HG02763 (cell line): ENCODE measurements around the gene UXS1.
"Not testable (repeated sequence)": the region's sequence is repeated elsewhere in the genome, so short reads cannot be mapped to it uniquely, and the experiment has no call there.

Experiments used
- ATAC-seq: cut with Tn5 transposase; IDR thresholded peaks from one replicate; pipeline ENCODE4 v1.9.1; 2021; ENCODE audit warnings: mild to moderate bottlenecking, moderate library complexity; ENCODE audit not compliant: unreplicated experiment

The UXS1 gene

DNA sequence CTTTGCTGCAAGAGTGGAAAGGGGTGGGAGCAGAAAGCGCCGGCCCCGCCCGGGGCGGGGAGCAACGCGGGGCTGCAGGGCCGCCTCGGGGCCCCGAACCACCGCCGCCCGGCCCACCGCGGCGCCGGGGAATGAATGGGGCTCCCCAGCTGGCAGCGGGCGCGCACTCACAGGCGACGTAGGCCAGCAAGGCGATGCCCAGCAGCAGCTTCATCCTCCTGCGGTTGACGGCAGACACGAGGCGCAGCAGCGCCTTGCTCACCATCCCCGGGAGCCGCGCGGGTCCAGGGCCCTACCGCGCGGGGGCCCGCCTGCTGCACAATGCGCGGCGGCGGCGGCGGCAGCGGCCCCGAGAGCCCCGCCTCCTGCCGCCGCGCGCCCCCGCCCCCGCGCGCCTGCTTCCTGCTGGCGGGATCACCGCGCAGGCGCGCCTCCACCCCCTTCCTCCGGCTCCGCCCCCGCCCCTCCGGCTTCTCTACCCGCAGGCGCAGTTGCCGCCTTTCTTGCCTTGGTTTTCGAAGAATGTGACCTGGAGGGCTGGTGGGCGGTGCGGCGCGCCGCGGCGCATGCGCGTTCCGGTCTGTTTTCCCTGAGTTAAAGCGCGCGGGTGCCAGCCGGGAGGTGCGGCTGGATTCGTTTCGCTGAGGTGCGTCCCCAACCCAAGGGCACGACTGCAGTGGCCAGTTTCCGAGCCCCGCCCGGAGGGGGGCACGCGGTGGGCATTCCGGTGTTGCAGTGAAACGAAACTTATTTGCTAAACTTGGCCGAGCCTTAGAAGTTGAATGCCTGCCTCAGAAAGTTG is at the start of gene UXS1:
TSS of gene UXS1 (minus strand) at position 325 of the 802 bp plus-strand sequence. CDS start at position 265, 60 bp downstream.
- peak; percentile 68 for ATAC-seq

DNA sequence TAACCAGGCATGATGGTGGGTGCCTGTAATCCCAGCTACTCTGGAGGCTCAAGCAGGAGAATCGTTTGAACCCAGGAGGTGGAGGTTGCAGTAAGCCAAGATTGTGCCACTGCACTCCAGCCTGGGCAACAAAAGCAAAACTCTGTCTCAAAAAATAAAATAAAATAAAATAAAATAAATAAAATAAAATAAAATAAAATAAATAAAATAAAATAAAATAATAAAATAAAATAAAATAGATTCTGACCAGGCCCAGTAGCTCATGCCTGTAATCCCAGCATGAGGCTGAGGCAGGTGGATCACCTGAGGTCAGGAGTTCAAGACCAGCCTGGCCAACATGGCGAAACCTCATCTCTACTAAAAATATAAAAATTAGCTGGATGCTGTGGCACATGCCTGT is 45.4 kb upstream of the UXS1 start:
- not testable (repeated sequence) for ATAC-seq

DNA sequence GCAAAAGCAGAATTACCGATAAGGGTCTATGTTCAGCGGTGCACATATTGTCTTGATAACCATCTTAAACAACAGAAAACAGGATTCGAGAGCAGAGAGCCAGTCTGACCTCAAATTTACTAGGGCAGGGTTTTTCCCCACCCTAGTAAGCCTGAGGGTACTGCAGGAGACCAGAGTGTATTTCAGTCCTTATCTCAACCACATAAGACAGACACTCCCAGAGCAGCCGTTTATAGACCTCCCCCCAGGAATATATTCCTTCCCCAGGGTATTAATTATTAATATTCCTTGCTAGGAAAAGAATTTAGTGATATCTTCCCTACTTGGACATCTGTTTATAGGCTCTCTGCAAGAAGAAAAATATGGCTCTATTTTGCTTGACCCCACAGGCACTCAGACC is 41.3 kb upstream of the UXS1 start:
- not testable (repeated sequence) for ATAC-seq

DNA sequence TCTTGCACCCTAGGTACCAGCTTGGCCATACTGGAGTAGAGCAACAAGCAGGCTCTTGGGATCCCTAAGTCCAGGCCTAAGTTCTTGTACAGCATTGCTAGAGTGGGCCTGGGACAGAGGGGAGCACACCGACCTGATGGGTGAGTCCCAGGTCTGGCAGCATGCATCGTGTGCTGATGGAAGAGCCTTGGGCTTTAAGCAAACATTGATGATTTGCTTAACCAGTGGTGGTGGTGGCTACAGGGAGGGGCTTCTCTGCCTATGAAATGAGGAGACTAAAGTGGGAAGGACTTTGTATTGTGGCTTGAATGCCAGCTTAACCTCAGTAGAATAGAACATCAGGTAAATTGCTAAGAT is 39.2 kb upstream of the UXS1 start:
- ATAC-seq: no peak

DNA sequence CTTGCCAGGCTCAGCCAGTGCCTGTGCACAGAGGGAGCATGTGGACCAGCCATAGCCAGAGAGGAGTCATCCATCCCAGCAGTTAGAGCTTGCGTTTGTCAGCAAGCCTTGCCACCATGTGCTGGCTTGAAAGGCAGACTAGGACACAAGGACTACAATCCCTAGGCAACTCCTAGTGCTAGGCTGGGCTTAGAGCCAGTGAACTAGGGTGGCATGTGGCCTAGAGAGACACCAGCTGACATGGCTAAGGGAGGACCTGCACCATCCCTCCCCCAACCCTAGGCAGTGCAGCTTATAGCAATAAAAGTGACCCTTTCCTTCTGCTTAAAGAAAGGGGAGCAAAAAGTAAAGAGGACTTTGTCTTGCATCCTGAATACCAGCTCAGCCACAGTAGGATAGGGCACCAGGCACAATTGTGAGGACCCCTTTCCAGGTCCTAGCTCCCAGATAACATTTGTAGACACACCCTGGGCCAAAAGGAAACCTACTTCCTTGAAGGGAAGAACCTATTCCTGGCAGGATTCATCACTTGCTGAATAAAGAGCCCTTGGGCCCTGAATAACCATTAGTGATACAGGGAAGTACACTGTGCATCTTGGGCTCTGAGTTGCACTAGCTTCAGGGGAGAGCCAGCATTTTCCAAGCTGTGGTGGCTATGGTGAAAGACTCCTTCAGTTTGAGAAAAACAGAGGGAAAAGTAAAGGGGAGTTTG is 38.7 kb upstream of the UXS1 start:
- no peak for ATAC-seq

DNA sequence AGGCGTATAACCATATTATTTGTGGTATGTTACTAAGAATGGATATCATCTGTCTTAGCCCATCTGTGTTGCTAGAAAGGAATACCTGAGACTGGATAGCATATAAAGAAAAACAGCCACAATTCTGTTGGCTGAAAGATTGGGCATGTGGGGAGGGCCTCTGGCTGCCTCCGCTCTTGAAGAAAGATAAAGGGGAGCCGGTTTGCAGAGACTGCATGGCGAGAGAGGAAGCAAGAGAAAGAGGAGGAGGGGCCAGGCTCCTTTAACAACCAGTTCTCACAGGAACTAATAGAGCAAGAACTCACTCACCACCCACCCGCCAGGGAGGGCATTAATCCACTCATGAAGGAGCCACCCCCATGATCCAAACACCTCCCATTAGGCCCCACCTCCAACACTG is 29.2 kb upstream of the UXS1 start:
- ATAC-seq: no peak

DNA sequence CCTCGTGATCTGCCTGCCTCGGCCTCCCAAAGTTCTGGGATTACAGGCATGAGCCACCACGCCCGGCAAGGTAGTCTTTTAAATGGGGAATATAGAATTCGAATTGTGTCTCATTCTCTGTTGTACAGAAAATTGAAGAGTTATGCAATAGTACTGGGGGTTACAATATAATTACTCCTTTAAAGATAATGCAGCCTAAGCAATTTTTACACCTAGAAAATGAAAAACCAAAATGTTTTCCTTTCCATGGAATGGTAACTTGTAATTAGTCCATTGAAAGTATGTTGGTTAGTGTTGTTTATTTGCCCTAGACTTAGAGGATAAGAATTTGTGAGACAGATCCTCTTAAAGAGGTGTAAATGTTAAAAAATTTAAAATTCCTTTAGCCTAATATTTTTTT is 28.0 kb upstream of the UXS1 start:
- ATAC-seq: not testable (repeated sequence)

DNA sequence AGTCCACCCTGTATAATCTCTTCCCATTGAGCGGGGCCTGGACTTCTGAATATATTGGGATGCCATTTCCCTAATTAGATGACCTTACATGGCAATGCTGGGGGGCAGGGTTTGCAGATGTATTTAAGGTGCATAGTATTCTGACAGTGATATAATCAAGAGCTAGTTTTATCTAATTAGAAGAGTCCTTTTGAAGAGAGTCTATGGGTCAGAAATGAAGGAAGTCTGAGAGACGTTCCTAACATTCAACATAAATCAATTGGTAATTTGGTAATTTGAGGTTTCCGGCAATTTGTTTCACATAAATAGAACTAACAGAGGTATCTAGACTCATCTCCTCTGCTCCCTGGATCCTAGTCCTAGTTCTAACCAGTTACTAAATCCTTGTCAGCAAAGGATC is 25.7 kb upstream of the UXS1 start:
- no peak for ATAC-seq

DNA sequence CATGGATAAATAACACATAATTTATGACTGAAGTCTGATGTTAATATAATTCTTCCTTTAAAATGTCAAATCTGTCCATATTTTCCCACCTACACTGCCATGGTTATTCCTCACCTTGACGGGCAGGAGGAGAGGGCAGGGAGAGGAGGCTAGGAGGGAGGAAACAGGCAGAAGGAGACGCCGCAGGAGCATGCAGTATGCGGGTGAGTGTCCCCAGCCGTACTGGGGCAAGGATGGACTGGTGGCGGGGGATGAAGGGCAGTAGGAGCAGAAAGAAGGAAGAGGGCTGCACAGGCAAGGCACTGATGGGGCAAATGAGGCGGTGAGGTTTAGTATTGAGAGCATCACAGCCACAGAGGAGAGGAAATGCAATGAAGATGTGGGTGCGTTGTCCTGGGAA is 25.1 kb upstream of the UXS1 start:
- not testable (repeated sequence) for ATAC-seq

DNA sequence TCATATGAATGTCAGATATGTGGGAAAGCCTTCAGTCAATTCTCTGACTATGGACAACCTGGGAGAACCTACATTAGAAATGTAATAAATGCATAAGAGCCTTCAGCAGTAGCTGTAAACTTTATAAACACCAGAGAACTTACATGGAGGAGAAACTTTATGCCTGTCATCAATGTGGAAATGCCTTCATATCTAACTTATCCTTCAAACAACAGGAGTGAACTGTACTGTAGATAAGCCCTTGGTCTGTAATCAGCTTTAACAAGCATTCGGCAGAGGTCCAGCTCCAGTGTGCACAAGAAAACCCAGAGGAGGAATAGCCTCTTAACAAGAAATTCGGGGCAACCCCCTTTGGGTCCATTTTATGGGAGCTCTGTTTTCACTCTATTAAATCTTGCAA is 14.8 kb upstream of the UXS1 start:
- ATAC-seq: no peak

DNA sequence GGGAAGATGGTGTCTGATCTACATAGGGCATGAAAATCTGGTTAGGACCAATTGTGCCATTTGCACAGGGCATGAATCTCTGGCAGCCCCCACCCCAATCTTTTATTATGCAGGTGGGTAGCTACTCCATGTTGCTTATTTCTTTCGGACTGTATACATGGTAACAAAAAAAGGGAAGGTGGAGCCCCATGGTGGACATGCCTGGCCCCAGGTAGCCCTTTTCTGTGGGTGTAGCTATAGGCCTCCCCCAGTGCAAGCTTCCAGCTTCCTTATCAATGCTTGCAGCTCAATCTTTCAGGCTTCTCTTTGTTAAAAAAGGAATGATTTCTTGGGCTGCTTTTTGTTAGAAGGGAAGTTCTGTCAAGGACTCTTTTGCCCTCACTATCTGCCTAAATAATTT is 14.3 kb upstream of the UXS1 start:
- no peak for ATAC-seq

DNA sequence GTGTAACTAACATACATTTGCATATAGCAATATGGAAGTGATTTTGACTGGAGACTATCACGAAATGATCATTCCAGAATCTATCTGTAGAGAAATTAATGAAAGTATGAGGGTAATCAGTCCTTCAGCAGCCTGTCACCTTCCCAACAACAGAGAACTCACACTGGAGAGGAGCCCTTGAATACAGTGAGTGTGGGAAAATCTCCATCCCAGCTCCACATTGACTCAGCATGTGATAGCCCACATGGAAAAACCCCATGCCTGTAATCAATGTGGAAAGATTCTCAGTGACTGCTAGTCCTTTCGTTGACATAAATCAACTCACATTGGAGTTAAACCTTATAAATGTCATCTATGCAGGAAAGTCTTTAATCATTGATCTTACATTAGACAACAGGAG is 13.1 kb upstream of the UXS1 start:
- ATAC-seq: no peak

DNA sequence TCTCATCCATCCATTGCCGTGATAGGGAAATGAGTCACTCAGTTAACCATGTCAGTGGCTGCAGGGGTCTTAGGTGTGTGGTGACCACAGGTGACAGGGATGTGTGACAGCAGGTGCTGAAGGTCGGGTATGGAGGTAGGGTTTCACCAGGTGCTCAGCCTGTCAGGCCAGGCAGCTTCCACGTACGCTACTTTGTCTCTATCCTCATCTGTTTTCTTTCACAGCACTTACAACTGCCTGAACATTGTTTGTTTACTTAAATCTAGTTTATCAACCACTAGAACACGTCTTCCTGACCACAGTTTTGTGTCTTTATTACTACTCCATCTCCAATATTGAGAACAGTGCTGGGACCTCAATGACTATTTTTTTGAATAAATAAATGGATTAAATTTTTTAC is 11.4 kb upstream of the UXS1 start:
- ATAC-seq: no peak

DNA sequence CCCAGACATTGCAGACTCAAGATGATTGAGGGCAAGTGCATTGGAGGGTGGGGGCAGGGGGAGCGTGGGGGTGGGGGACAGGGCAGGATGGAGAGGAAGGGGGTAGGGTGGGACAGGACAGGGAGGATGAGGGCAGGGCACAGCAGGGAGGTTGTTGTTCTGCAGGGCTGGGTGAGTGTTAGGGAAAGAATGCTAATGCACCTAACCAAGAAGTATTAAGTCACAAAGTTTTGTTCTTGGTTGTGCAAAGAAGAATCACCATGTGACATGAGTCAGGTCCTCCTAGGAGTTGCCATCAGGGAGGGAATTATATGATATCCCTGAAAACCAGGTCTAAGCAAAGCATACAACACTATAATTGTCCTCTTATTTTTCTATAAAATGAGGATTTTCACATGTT is 10.4 kb upstream of the UXS1 start:
- ATAC-seq: not testable (repeated sequence)

DNA sequence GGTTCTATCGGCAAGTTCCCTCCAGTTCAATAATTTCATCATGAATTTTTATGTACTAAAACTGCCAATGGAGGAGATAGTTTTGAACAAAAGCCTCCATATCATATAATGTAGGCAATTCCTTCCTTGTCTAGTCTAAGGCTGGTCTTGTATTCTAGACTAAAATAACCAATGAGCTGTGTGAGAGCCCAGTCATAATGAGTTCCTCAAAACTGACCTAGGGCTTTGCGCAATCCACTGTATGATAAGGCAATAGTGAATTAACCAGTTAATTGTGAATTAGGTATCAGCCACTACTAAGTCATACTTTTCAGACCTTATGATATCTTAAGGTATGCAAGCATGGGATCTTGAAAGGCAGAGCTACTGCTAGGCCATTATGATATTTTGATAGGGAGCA is 7.6 kb upstream of the UXS1 start:
- no peak for ATAC-seq

DNA sequence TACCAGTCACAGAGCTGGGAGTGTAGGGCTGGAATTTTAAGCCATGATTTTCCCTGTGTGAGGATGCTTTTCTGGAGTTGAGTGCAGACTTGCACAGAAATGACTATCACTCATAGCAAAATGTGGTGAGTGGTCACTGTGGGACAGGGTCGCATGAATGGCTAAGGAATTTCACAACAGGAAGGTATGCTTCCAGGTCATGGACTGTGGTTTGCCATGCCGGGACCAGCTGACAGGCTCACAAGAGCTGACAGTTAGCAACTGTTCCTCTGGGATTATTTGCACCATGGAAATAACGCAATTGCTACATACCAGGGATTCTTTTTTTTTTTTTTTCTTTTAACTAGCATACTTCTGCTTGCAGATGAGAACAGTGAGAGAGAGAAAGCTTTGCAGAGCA is 3.8 kb upstream of the UXS1 start:
- no peak for ATAC-seq

DNA sequence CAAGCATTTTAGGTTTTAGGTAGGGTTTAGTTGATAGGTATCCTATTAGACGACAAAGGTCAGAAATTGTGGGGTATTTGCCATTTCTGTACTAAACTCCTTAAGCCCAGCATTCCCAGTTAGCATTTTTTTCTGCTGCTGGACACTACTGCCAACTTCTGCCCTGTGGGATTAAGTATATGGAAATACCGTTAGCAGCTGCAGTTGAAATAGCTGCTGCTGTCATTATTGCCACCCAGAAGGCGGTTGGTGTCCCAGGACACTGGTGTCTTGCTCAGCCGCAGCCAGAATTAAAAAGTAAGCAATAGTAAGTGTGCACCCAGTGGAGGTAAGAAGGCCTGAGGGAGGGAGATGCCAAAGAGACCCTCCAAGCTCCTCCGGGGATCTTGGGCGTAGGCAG is 1.9 kb upstream of the UXS1 start:
- no peak for ATAC-seq

DNA sequence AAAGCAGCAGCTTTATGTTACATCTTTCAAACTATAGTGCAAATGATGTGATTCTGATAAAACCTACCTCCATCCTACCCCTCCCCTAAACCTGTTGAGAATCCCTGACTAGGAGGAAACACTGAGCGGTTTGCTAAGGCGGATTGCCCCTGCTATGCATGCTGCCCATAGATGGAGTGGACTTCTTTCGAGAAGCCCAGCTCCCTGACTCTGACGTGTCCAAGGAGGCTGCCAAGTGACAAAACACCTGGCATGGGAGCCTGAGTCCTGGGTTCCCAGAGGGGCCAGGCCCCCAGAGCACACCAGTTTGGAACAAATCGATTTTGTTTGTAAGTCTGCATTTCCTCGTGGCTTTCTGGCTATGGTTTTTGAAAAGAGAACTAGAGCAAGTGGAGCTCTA is 1.4 kb upstream of the UXS1 start:
- no peak for ATAC-seq

DNA sequence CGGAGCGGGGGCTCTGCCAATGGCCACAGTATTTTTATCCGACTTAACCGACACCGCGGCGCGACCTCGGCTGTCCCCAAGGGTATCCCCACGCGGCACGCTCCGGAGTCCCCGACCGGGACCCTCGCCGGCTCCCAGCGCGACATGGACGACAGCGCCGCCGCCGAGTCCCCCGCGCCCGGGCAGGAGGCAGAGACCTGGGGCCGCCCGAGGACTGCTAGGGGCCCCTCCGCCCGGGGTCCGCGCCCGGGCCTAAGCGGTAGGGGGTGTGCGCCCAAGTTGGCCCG is 468 bp downstream of the UXS1 start:
- ATAC-seq: no peak

DNA sequence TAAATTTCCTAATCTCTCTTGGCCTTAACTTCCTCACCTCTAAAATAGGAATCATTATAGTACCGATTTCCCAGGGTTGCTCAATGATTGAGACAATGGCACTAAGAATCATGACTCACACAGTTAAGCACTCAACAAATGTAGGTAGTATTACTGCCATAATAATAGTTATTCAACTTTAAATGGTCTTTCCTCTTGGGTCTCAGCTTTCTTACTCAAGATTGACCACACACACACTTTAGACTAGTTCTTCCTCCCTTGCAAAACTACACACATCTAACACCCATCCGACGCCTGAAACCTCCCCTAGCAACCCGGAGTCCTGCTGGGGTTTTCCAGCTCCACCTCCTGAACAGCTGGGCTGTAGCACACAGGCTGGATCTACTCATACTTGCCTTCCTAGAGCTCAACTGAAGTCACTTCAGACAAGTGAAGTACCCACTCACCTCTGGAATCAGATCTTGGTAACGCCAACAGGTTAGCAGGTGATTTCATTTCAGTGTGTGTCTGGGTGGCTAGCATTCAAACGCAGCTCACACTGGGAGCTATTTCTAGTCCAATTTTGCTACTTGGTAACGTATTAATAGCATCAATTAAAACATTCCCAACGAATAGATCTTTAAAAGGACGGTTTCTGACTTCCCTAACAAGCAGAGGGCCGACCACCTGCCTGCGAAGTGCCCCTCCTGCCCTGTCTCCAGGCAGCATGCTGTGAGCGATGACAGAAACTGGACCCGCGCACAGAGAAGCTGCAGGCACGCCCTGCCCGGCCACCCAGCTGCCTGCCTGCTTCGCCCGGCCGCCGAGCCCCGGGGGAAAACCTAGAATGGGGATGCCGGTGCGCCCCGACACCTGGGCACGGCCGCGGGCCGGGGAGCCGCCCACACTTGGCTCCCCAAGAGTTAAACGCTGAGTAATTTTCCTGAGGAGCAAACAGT is 1.1 kb downstream of the UXS1 start:
- peak; percentile 38 for ATAC-seq

DNA sequence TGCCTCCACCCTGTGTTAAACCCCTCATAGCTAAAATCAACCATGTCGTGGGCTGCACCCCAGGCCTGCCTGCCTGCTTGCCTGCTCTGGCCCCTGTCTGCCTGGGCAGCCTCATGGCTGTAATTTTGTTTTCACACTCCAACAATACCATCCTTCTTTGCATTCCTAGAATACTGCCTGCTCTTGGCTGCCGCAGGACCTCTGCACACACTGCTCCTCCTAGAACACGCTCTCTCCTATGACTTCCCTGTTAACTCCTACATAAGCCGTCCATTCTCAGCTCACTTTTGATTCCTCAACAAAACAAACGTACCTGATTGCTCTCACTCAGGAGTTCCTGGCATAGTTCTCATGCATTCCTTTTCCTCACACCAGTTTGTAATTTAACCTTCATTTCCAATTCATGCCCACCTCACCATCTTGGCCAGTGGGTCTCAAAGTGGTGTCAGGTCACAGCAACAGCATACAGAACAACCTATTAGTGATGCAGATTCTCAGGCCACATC is 2.5 kb downstream of the UXS1 start:
- ATAC-seq: no peak
